HepG2 (cell line): ENCODE data around the gene ZFHX3. TPM values are rescaled to one million over a fixed set of nuclear protein-coding genes. Genes with fewer than 3 reads are reported as not detected.

Experiments used
- CAMTA2 ChIP-seq: sonication (generic); formaldehyde crosslinking; IDR thresholded peaks from 2 replicates; pipeline ENCODE4 v1.4.0; 2020; ENCODE audit warnings: mild to moderate bottlenecking, missing genetic modification reagents, borderline replicate concordance
- EEA1 ChIP-seq: sonication (generic); formaldehyde crosslinking; IDR thresholded peaks from 2 replicates; pipeline ENCODE4 v1.5.1; 2020; ENCODE audit warnings: mild to moderate bottlenecking, missing genetic modification reagents, borderline replicate concordance
- HMGXB3 ChIP-seq: sonication (generic); formaldehyde crosslinking; IDR thresholded peaks from 2 replicates; pipeline ENCODE4 v1.4.0; 2020; ENCODE audit warnings: missing genetic modification reagents, borderline replicate concordance
- NFIB ChIP-seq: sonication (generic); formaldehyde crosslinking; IDR thresholded peaks from 2 replicates; pipeline ENCODE4 v1.9.0; 2021; ENCODE audit warnings: missing genetic modification reagents, mild to moderate bottlenecking, borderline replicate concordance
- RCOR2 ChIP-seq: IDR thresholded peaks from 2 replicates; pipeline ENCODE4 v1.6.1; 2016; ENCODE audit warnings: missing biosample characterization, missing genetic modification reagents
- ZBTB1 ChIP-seq: sonication (generic); formaldehyde crosslinking; IDR thresholded peaks from 2 replicates; pipeline ENCODE4 v1.4.0; 2020; ENCODE audit warnings: missing genetic modification reagents, borderline replicate concordance
- ZNF263 ChIP-seq: sonication (generic); formaldehyde crosslinking; IDR thresholded peaks from 2 replicates; pipeline ENCODE4 v1.4.0; 2020; ENCODE audit warnings: missing genetic modification reagents
- ZNF724P ChIP-seq: sonication (generic); formaldehyde crosslinking; IDR thresholded peaks from 2 replicates; pipeline ENCODE4 v1.8.0; 2022; ENCODE audit warnings: missing genetic modification reagents, borderline replicate concordance
- ZNF841 ChIP-seq: sonication (generic); formaldehyde crosslinking; IDR thresholded peaks from 2 replicates; pipeline ENCODE4 v1.8.1; 2023; ENCODE audit warnings: missing genetic modification reagents, borderline replicate concordance
- polyA plus RNA-seq, 8 experiments: library from polyadenylated mRNA; depleted of rRNA in 3 of 8; stranded (reverse) in 7 of 8; unstranded in 1 of 8; fragments of >200 nt; fragmentation: Illumina TruSeq in 4 of 8; extraction: Trizol in 4 of 8; gene quantifications; 2 replicates each; pipeline versions ENCODE4 v1.2.1 to v1.2.3, GENCODE V29; 2011 to 2016; ENCODE audit warnings: low read depth in 4 of 8, missing spikeins in 1 of 8, mixed read lengths in 1 of 8; ENCODE audit not compliant: insufficient read depth in 1 of 8
- total RNA-seq, 5 experiments: library from RNA; depleted of rRNA; stranded (reverse); fragments of >200 nt; fragmentation: Illumina TruSeq; extraction: Trizol; gene quantifications; 2 replicates each; pipeline ENCODE4 v1.2.3, GENCODE V29; 2016; ENCODE audit warnings: low read depth in 1 of 5
- TF ChIP-seq, protein P1 (sequence below): sonication (generic); formaldehyde crosslinking; IDR thresholded peaks from 2 replicates; pipeline ENCODE4 v1.9.0; 2021; ENCODE audit warnings: mild to moderate bottlenecking, missing genetic modification reagents
- TF ChIP-seq, protein P2 (sequence below): IDR thresholded peaks from 2 replicates; pipeline ENCODE4 v1.6.1; 2012; ENCODE audit warnings: inconsistent platforms
- TF ChIP-seq, protein P3 (sequence below): IDR thresholded peaks from 2 replicates; pipeline ENCODE4 v1.6.1; 2016; ENCODE audit warnings: control low read depth
- TF ChIP-seq, protein P4 (sequence below): fragments of 450-650 bp; IDR thresholded peaks from 2 replicates; pipeline ENCODE4 v1.6.1; 2016
- TF ChIP-seq, protein P5 (sequence below): IDR thresholded peaks from 2 replicates; pipeline ENCODE4 v1.6.1; 2012; ENCODE audit warnings: low read depth, low read length, improper control_type of control experiment

ZFHX3 gene
- total and polyA plus RNA-seq, 2 of the 13 experiments (the other 11 are each of a cell fraction or from before 2014, with no cell fraction given), result 5.0 to 6.0 TPM

- no peak for TF ChIP-seq NFIB (CRISPR knock-in tag)
- TF ChIP-seq ZNF724P (CRISPR knock-in tag), result no peak
- TF ChIP-seq, protein P1, sequence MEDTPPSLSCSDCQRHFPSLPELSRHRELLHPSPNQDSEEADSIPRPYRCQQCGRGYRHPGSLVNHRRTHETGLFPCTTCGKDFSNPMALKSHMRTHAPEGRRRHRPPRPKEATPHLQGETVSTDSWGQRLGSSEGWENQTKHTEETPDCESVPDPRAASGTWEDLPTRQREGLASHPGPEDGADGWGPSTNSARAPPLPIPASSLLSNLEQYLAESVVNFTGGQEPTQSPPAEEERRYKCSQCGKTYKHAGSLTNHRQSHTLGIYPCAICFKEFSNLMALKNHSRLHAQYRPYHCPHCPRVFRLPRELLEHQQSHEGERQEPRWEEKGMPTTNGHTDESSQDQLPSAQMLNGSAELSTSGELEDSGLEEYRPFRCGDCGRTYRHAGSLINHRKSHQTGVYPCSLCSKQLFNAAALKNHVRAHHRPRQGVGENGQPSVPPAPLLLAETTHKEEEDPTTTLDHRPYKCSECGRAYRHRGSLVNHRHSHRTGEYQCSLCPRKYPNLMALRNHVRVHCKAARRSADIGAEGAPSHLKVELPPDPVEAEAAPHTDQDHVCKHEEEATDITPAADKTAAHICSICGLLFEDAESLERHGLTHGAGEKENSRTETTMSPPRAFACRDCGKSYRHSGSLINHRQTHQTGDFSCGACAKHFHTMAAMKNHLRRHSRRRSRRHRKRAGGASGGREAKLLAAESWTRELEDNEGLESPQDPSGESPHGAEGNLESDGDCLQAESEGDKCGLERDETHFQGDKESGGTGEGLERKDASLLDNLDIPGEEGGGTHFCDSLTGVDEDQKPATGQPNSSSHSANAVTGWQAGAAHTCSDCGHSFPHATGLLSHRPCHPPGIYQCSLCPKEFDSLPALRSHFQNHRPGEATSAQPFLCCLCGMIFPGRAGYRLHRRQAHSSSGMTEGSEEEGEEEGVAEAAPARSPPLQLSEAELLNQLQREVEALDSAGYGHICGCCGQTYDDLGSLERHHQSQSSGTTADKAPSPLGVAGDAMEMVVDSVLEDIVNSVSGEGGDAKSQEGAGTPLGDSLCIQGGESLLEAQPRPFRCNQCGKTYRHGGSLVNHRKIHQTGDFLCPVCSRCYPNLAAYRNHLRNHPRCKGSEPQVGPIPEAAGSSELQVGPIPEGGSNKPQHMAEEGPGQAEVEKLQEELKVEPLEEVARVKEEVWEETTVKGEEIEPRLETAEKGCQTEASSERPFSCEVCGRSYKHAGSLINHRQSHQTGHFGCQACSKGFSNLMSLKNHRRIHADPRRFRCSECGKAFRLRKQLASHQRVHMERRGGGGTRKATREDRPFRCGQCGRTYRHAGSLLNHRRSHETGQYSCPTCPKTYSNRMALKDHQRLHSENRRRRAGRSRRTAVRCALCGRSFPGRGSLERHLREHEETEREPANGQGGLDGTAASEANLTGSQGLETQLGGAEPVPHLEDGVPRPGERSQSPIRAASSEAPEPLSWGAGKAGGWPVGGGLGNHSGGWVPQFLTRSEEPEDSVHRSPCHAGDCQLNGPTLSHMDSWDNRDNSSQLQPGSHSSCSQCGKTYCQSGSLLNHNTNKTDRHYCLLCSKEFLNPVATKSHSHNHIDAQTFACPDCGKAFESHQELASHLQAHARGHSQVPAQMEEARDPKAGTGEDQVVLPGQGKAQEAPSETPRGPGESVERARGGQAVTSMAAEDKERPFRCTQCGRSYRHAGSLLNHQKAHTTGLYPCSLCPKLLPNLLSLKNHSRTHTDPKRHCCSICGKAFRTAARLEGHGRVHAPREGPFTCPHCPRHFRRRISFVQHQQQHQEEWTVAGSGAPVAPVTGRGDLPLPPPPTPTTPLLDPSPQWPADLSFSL (CRISPR knock-in tag), result no peak
- TF ChIP-seq ZNF841 (CRISPR knock-in tag), result no peak
- TF ChIP-seq, protein P2, sequence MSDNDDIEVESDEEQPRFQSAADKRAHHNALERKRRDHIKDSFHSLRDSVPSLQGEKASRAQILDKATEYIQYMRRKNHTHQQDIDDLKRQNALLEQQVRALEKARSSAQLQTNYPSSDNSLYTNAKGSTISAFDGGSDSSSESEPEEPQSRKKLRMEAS, result no peak
- no peak for TF ChIP-seq EEA1
- no peak for TF ChIP-seq ZBTB1 (CRISPR knock-in tag)
- no peak for TF ChIP-seq CAMTA2
- TF ChIP-seq, protein P3, sequence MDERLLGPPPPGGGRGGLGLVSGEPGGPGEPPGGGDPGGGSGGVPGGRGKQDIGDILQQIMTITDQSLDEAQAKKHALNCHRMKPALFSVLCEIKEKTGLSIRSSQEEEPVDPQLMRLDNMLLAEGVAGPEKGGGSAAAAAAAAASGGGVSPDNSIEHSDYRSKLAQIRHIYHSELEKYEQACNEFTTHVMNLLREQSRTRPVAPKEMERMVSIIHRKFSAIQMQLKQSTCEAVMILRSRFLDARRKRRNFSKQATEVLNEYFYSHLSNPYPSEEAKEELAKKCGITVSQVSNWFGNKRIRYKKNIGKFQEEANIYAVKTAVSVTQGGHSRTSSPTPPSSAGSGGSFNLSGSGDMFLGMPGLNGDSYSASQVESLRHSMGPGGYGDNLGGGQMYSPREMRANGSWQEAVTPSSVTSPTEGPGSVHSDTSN (CRISPR knock-in tag), result no peak
- no peak for TF ChIP-seq RCOR2 (CRISPR knock-in tag)
- TF ChIP-seq, protein P4, sequence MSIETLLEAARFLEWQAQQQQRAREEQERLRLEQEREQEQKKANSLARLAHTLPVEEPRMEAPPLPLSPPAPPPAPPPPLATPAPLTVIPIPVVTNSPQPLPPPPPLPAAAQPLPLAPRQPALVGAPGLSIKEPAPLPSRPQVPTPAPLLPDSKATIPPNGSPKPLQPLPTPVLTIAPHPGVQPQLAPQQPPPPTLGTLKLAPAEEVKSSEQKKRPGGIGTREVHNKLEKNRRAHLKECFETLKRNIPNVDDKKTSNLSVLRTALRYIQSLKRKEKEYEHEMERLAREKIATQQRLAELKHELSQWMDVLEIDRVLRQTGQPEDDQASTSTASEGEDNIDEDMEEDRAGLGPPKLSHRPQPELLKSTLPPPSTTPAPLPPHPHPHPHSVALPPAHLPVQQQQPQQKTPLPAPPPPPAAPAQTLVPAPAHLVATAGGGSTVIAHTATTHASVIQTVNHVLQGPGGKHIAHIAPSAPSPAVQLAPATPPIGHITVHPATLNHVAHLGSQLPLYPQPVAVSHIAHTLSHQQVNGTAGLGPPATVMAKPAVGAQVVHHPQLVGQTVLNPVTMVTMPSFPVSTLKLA, result no peak
- no peak for TF ChIP-seq ZNF263 (CRISPR knock-in tag)
- TF ChIP-seq, protein P5, sequence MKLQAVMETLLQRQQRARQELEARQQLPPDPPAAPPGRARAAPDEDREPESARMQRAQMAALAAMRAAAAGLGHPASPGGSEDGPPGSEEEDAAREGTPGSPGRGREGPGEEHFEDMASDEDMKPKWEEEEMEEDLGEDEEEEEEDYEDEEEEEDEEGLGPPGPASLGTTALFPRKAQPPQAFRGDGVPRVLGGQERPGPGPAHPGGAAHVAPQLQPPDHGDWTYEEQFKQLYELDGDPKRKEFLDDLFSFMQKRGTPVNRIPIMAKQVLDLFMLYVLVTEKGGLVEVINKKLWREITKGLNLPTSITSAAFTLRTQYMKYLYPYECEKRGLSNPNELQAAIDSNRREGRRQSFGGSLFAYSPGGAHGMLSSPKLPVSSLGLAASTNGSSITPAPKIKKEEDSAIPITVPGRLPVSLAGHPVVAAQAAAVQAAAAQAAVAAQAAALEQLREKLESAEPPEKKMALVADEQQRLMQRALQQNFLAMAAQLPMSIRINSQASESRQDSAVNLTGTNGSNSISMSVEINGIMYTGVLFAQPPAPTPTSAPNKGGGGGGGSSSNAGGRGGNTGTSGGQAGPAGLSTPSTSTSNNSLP, result peak; percentile 77; the same call in 1 of the 2 replicates
- TF ChIP-seq HMGXB3, result 0 out of 2 replicates have a peak, but pooled peaks have one; percentile 14
Measured at GRCh38 chr16:72876981-72877373, 171.0 kb downstream of the ZFHX3 start (continued).
